Neutrophil (primary cell): Measurements from ENCODE around the gene SH3GL1.

ENCODE experiments used
- H3K27ac ChIP-seq: fragments of 200-600 bp; sonication (generic); 2 replicates; pipeline ENCODE4 v1.5.1; 2016; ENCODE audit warnings: mild to moderate bottlenecking, moderate library complexity
- H3K27me3 ChIP-seq: fragments of 200-600 bp; sonication (generic); 2 replicates; pipeline ENCODE4 v1.6.0; 2016; ENCODE audit warnings: mild to moderate bottlenecking
- H3K36me3 ChIP-seq: fragments of 200-600 bp; sonication (generic); 2 replicates; pipeline ENCODE4 v1.5.1; 2017
- H3K4me1 ChIP-seq, 2 experiments: fragments of 200-600 bp in 1 of 2; sonication (generic) in 1 of 2; 1 replicate in 1 of 2; 2 replicates in 1 of 2; pipeline versions ENCODE4 v1.5.1 to v1.6.1; 2013 to 2016; ENCODE audit warnings: low read depth in 1 of 2, low read length in 1 of 2, mild to moderate bottlenecking in 1 of 2, moderate library complexity in 1 of 2; ENCODE audit not compliant: control insufficient read depth in 1 of 2, insufficient read depth in 1 of 2
- H3K4me3 ChIP-seq, 2 experiments: fragments of 200-600 bp in 1 of 2; sonication (generic) in 1 of 2; 1 replicate in 1 of 2; 2 replicates in 1 of 2; pipeline ENCODE4 v1.5.1; 2013 to 2016; ENCODE audit warnings: low read depth in 1 of 2, low read length in 1 of 2, mild to moderate bottlenecking in 1 of 2, moderate library complexity in 1 of 2
- H3K9me3 ChIP-seq: fragments of 200-600 bp; sonication (generic); 2 replicates; pipeline ENCODE4 v1.5.1; 2016
- CTCF ChIP-seq: fragments of 200-600 bp; sonication (generic); IDR thresholded peaks from 2 replicates; pipeline ENCODE4 v1.5.1; 2016; ENCODE audit warnings: antibody characterized with exemption

The SH3GL1 gene

DNA sequence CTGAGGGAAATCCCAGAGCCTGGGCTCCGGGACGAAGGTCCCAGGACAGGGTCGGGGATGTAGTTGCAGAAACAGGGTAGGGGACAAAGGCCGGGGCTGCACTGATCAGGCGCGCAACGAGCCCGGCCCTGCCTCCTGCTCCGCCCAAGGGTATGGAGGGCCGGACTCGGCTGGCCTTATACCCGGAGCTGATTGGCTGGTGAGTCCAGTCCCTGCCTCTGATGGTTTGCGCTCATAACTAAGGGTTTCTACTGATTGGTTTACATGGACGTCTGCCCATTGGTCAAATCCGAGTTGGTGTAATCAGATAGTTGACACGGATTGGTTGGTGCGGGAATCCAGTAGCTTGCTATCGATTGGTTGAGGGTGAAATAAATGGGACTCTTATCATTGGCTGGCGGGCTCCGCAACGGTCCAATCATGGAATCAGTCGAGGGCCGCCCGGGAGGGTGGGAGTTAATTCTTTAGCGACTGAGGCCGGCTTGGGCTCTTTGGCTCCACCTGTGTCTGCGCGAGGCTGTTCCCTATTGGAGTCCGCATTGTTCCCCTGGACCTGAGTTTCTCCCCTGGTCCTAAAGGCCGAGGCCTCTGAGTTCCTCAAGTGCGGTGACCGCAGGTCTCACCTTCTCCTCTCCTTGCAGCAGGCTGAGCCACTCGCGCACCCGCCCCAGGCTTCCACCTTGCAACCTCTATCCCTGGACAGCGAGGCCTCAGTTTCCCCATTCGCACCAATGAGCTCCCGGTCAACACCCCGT lies 57.6 kb downstream of the SH3GL1 start:
- no peaks in the 10 kb centered on the region for H3K9me3 ChIP-seq
- peak; percentile 26 for TF ChIP-seq CTCF
- no peaks in the 10 kb centered on the region for H3K36me3 ChIP-seq
- peak overlapping the region; percentile 92 for H3K27ac ChIP-seq
- peaks cover 11% of the 10 kb centered on the region for H3K27me3 ChIP-seq
- H3K4me3 ChIP-seq, result peak overlapping the region; percentile 93 to 96
- peaks cover 29 to 30% of the 10 kb centered on the region in 2 experiments for H3K4me1 ChIP-seq

DNA sequence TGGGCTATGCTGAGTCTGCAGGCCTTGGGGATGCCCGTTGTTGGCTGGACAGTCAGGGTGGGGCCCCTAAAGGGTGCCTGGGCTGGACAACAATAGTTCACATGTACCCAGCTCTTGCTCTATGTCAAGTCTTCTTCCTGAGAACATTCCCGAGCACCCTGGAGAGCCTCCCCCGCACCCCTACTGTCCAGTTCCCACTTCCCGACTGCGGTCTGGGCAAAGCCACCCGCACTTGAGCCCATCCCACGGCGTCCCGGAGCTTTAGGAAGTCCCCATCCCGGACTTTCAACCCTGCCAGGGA lies 58.1 kb downstream of the SH3GL1 start:
- Histone ChIP-seq H3K27me3 (peaks cover 12% of the 10 kb centered on the region), H3K4me1 (peaks cover 28 to 29% of the 10 kb centered on the region in 2 experiments), H3K27ac (peak overlapping the region; percentile 92), H3K9me3 (no peaks in the 10 kb centered on the region), H3K4me3 (peak overlapping the region; percentile 93 to 96), H3K36me3 (no peaks in the 10 kb centered on the region)
- no peak for TF ChIP-seq CTCF

GRCh38 chr19:4338441-4339355 lies 61.6 kb downstream of the SH3GL1 start, which contains the start of gene STAP2:
Gene STAP2 (minus strand): TSS chr19:4338827. CDS start chr19:4338753, 74 bp downstream.
- Histone ChIP-seq H3K4me3 (peak within 1 kb of the TSS in 1 of 2 experiments; percentile 41), H3K36me3 (no peaks in the 10 kb centered on the region), H3K27me3 (peaks cover 12% of the 10 kb centered on the region), H3K27ac (no peak within 1 kb of the TSS), H3K9me3 (no peaks in the 10 kb centered on the region), H3K4me1 (peaks cover 20 to 21% of the 10 kb centered on the region in 2 experiments)
- TF ChIP-seq CTCF, result no peak

DNA sequence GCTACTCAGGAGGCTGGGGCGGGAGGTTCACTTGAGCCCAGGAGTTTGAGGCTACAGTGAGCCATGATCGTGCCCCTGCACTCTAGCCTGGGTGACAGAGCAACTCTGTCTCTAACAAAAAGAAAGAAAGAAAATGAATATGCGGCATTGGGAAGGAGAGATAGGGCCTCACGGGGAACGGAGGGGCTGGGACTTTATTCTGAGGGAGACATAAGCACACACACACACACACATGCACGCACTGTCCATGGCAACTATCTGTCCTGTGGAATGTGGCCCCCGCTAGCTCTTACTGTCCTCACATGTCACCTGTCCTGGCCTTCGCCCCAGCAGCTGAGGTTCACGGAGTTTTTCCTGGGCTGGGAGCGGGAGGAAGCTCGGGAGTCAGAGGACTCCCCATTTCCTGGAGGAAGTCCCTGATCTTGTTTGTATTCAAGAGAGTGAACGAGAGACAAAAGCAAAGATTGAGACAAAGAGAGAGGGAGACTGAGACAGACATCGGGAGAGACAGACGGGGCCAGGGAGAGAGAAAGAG lies 62.4 kb downstream of the SH3GL1 start:
- no peak for TF ChIP-seq CTCF
- H3K9me3 ChIP-seq, result no peaks in the 10 kb centered on the region

DNA sequence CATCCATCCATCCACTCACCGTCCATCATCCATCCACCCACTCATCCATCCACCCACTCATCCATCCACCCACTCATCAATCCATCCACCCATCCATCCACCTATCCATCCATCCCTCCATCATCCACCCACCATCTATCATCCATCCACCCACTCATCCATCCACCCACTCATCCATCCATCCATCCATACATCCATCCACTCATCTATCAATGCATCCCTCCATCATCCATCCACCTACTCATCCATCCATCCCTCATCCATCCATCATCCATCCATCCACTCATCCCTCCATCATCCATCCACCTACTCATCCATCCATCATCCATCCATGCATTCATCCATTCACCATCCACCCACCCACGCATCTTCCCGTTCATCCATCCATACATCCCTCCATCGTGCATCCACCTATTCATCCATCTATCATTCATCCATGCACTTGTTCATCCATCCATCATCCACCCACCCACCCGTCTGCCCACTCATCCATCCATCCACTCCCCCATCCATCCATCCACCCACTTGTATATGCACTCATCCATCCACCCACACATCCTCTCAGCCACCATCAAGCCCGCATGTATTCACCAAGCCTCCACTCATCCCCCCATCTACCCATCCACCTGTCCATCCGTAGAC lies 65.3 kb downstream of the SH3GL1 start:
- Histone ChIP-seq H3K9me3 (no peaks in the 10 kb centered on the region), H3K27me3 (peaks cover 12% of the 10 kb centered on the region), H3K4me3 (no peak overlapping the region), H3K4me1 (peaks cover 10% of the 10 kb centered on the region in 2 experiments), H3K36me3 (no peaks in the 10 kb centered on the region), H3K27ac (no peak overlapping the region)
- no peak for TF ChIP-seq CTCF

More for the DNA sequence above, 62.4 kb downstream of the SH3GL1 start:
- no peaks in the 10 kb centered on the region for H3K36me3 ChIP-seq
- H3K4me3 ChIP-seq, result peak overlapping the region in 1 of 2 experiments; percentile 41
- H3K4me1 ChIP-seq, result peaks cover 17 to 18% of the 10 kb centered on the region in 2 experiments
- peaks cover 12% of the 10 kb centered on the region for H3K27me3 ChIP-seq
- no peak overlapping the region for H3K27ac ChIP-seq
